HG03103 (cell line): ENCODE results near the gene ZBTB20.
"Not testable (repeated sequence)": the region's sequence is repeated elsewhere in the genome, so short reads cannot be mapped to it uniquely, and the experiment has no call there.

ENCODE experiments used
- ATAC-seq: cut with Tn5 transposase; IDR thresholded peaks from one replicate; pipeline ENCODE4 v1.9.1; 2021; ENCODE audit warnings: low read depth; ENCODE audit not compliant: unreplicated experiment

ZBTB20 gene

DNA sequence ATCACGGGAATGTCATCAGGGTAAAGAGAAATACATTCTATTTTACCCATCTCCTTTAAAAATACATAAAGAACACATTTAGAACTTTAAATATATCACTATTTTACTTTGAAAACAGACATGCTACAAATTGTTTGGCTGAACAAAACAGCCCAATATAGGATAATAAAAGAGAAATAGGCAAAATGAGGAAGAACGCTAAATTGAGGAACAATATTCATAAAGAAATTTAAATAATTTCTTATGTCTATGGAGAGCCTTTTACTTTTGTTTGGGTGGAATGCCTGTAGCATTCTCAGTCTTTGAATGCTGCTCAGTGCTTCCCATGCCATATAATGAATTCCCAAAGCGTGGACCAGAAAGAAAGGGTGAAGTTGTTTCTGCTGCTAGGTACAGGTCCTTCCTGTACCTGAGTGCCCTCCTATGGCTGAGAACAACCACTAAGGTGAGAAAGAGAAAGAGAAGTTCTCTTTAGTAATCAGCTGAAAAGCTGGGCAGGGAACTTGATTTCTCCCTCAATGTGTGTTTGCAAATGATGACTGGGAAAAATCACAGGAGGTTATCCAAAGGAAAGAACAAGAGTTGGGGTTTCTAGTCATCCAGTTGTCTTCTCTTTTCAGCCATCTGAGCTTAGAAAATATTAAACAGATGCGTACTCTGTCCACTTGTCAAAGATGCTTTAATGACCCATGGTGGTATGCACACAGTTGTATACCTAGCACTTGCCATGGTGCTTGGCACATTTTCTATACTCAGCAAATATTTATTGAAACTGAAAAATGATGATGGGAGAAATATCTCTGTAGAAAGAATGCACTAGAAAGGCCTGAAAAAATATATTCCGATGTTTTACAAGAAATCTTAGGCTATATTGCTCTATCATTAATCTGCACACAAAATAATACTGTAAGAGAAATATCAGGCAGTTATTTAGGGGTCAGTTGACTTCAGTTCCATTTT is 448.7 kb downstream of the ZBTB20 start:
- ATAC-seq, result no peak

DNA sequence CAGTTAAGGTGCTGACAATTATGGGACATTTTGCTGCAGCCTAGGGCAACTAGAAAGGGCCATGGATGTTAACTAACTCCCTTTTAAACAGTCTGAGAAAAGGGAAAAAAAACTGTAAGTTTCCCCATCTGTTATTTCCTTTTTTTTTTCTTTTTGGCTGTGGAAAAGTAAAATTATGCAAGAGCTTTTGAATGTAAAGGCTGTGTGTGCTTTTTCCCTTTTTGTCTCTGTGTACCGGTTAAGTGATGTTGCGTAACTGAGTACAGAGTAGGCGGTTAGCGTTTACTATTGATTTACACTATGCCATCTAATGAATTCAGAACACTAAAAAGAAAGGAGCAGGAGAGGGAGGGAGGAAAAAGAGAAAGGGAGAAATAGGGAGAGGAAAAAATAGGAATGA is 449.7 kb downstream of the ZBTB20 start:
- no peak for ATAC-seq

DNA sequence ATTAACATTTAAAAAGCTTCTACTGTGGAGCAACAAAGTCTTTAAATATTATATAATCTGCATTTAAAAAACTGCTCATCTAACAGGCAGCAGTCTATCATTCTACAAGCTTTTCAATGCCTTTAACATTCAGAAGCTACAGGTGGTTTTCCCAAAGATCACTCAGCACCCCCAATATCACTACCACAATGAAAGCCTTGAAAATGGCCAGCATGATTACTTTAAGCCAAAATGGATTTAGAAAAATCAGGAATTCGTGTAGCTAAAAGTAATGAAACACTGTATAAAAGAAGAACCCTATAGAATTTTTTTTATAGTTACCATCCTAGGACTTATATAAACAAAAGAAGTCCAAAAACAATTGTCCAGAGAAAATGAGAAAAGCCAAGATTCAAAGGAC is 452.8 kb downstream of the ZBTB20 start:
- ATAC-seq, result no peak

DNA sequence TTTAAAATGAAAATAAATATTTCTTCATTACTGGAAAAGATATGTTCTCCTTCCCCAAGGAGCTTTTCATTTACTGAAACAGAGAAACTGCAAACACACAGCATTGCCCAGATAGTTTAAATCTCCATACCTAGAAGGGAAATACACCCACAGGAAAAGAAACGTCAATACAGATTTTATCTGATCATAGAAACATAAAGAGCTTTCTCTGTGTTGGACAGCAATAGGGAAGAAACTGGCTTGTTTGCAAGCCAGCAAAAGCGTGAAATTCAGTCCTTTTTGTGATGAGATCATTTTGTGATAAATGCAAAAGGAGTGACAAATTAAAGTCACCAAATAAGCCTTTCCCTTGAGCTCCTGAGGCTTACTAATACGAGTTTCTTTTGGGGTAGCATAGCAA is 455.2 kb downstream of the ZBTB20 start:
- no peak for ATAC-seq

DNA sequence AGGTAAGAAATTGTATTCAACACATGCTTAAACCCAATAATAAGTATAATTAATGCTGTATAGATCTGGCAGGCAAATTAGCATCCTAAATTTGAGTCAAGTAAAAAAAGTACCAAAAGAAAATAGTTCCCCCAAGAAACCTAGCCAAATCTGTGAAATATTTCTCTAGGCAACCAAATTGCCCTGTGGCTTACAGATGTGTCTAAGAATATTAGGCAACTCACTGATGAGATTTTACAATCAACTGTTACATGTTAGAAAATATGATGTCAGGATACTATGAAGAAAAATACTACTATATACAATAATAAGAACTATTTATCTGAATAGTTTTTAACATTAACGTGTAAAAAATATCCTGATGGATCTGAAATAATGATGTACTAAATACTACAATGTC is 456.2 kb downstream of the ZBTB20 start:
- no peak for ATAC-seq

DNA sequence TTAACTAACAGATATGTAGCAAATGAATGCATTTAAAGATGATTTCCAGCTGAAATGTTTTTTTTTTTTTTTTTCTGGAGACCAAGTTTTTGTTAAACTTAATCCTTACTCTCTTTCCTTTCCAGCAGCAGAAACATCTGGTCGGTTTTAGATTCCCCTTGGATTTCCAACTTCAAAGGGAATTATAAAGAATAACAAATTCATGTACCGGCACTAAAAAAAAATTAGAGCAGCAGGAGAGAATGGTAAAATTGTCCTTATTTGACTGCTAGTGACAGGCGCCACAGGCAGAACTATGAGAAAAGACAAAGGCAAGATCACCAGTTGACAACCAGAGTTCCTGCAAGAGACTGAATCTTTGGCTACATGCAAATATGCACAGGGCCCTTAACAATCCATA is 459.9 kb downstream of the ZBTB20 start:
- no peak for ATAC-seq

DNA sequence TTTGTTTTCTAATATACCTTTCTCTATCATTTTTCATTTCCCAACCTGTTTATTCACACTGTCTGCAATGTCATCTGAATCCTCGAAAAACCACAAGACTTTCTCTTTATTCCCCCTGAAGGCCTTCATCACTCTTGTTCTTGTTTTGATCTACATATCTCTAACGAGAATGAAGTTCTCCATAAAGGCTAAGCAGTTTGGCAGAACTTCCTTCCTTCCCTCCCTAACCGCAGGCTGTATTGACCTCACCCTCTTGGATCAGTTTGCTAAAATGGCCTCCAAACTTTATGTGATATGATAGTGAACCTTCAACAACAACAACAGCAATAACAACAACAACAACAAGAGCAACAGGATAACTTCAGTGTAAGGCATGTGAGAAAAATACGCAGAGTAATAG is 460.5 kb downstream of the ZBTB20 start:
- no peak for ATAC-seq

DNA sequence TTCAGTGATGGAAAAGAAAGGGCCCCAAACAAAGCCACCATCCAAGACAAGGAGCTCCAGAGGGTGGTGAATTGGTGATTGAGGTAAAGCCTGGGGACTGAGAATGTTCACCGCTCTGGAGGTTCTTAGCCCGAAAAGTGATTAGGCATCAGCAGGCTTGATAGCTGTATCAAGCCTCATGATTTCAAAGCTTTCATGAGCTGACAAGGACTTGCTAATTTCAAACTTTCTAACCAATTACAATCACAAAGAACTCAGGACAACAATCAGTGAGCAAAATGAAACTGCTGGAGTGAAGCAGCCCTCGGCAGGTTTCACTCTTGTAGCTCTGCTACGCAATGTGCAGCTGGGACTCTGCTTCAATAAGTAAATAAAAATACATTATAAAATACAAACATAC is 461.9 kb downstream of the ZBTB20 start:
- no peak for ATAC-seq

DNA sequence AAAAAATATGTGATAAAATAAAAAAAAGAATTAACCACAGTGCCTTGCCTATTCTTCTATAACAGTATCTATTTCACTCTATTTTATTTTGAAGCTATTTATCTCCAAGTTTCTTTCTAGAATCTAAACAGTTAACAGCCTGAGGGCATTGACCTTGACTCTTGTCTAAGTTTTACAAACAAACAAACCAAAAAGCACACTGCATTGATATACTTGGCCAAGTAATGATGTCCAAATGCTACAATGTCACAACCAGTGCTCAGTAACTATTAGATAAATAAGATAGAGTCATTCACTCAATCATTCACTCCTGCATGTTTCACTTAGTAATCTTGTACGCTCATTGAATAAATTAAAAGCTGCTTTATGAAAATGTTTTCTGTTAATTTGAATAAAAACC is 466.8 kb downstream of the ZBTB20 start:
- ATAC-seq, result no peak

DNA sequence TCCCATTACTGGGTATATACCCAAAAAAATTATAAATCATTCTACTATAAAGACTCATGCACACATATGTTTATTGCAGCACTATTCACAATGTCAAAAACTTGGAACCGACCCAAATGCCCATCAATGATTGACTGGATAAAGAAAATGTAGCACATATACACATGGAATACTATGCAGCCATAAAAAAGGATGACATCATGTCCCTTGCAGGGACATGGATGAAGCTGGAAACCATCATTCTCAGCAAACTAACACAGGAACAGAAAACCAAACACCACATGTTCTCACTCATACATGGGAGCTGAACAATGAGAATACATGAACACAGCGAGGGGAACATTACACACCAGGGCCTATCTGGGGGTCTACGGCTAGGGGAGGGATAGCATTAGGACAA is 467.3 kb downstream of the ZBTB20 start:
- not testable (repeated sequence) for ATAC-seq

DNA sequence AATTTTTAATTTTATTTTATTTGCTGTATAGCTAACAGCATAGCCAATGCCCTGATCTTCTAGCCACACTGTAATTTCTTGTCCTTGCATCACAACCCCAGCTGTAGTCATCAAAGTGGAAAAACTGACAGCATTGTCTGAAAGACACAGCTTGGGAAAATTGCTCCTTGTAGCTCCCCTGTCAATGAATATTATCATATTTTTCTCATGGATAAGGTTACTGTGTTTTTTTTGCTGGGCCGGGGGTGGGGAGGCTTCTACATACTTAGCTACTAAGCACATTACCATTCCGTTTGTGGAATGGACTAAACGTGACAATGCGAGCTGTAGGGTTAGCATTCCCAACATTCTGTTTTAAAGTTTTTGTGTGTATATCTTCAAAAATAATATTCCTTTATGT is 472.0 kb downstream of the ZBTB20 start:
- ATAC-seq, result no peak

DNA sequence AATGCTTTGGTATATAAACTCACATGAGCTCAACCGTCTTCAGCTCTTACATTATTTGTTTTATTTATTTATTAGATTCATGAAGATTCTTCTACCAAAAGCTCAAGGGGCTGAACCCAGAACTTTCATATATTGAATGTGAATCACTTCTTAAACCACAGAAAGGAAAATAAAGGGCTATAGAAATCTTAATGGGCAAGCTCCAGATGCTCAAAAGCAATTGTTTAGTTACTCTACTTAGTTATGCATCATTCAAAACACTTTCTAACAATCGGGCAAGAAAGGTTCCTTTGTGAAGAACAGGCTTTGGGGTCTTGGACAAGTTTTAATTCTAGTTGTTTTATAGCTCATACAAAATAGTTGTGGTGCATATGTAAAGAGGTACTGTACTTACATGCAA is 473.1 kb downstream of the ZBTB20 start:
- ATAC-seq, result no peak

DNA sequence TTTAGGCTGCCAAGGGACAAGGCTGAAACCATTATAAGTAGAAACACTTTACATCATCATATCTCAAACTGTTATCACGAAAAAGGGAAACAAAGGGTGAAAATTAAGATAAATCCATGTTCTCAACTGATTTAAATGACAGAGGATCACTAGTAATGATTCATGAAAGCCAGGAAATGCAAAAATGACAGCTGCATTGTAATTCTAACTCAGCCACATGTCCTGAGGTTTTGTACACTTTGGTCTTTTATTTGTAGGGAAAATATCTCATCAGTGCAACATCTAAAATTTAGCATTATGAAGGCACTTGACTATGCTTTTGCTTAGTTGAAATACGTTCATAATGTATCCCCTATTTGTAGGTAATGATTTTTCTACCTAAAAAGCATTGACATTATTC is 473.6 kb downstream of the ZBTB20 start:
- ATAC-seq, result no peak

DNA sequence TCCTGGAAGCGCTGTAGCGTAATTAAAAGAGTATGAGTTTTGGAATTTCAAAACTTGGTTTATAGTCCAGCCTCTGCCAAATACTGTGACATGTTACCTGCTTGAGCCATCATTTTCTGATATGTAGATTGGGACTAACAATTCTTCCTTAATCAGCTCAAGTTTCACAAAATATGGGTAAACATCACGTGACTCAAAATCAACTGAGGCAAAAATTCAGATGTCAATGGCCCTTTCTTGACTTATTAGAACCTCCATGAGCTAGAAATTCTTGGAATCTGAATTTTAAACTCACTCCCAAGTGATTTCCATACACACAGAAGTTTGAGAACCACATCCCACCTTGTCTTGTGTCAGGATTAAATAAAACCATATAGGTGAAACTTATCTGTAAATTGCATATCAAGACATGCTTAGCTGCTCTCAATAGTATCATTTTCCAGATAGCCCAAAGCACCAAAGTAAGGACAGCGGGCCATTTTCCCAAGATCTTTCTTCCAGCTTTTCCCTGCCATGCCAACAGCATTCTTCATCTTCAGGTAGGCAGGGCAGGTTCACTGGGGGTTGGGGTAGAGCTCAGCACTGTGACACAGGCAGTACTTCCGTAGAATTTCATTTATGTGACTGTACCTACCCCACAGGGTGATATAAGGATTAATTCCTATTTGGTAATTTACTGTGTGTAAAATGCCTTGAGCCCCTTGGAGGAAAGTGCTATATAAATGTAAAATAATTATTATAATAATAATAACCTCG is 474.2 kb downstream of the ZBTB20 start:
- ATAC-seq, result no peak

DNA sequence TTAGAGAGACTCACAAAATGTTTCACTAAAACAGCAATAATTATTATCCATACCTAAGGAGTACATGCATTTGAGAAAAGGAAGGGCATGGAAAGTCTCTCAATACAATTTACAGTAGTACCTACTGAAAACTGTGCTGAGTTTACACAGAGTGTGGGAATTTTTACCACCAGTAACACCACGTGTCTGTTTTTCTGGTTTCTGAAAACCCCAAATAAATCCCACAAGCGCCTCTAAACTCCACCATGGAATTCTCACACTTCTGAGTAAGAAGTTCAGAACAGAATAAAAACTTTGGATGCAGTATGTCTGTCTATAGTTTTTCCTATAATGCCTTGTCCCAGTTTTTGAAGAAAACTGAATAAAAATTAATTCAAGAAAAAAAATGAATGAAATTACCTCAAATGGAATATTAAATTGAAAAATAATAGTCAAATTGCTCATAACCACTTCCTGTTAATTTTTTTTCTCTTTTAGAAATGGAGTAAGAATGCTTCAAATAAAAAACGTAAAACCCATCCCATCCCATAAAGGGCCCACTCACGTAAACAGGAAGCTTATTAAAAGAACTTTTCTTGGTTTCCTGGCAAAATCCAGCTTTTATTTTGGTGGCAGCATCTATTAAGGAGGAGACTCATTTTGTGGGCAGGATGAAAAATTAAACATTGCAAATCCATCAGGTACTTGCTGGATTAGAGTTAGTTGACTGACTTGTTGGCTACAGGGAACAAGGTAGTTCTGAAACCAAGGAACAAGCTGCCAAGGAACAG is 475.2 kb downstream of the ZBTB20 start:
- no peak for ATAC-seq

DNA sequence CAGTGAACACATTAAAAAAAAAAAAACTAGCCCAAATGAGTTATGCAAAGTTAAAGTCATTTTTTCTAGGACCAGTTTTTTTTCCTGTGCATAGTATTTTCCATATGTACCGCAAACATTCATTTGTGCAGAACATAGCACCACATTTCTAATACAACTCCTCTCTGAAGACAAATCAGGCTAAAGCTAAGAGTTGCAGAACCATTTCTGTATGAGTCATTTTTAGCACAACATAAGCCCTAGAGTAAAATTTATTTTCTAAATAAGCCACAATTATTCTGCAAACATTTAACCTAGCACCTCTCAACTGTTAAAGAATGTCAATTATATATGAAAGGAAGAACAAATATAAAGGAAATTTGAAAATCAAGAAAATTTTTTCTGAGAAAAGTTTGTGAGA is 477.5 kb downstream of the ZBTB20 start:
- ATAC-seq, result no peak

DNA sequence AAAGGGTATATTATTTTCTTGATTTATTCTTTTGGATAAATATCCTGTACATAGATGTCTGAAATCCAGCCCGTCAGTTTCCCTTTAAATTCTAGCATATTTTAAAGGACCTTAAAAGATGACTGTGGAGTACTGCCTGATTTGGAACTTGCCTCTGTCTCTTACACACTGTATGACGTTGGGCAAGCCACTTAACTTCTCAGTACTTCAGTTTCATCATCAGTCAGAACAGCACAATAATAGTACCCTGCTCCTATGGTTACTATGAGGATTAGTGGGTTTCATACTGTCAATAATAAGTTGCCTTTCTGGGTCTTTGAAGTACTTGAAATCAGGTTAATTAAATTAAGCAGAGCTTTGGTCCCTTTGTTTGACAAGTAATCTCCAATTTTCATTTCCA is 479.0 kb downstream of the ZBTB20 start:
- ATAC-seq, result no peak

DNA sequence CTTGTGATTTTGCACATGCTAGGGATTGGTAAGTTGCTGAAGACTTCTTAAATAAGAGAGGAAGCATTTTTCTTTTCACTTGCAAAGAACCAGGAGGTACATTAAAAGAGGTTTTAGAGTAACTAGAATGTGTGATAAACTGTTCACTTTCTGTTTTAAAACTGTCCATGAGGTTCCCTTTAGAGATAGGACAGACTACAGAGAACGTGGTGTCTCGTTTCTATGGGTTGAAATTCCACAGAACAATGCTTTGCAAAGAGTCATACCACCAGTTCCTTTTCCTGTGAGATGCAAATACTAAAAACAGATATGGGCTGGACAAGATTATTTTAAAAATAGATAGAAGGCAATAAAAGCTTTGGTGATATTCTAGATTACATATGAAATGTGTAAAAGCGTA is 480.5 kb downstream of the ZBTB20 start:
- ATAC-seq, result no peak

DNA sequence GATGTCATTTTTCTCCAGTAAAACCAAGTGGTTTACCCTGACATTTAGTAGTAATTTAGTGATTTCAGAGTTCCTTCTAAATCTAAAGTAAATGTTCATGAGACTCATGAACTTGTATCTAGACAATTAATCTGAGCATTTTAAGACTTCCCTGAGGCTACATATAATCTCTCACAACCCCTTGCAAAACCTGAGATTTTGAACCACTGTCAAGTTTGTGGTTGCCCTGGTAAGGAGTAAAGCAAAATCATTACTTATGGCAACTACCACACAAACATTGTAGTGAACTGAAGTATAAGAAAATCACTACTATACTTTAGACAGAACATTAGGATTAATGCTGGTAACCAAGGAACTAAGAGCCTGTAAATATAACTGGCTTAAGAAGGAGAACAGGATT is 483.1 kb downstream of the ZBTB20 start:
- no peak for ATAC-seq

DNA sequence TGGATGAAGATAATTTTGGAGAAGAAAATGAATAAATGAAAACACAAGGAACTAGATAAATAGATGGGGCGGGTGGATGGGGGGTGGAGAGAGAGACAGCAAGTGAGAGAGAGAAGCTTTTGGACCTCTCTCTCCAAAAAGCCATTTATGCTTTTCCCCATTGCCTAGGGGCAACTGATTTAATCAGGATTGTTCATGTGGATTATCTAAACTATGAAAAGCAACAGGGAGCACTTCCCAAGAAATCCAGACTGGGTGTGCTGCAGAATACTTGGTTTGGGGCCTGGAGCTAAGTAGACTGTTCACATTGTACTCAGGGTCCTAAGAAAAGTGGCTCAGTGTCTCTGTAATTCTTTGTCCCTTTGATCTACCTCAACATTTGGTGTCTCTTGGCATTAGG is 486.3 kb downstream of the ZBTB20 start:
- no peak for ATAC-seq

DNA sequence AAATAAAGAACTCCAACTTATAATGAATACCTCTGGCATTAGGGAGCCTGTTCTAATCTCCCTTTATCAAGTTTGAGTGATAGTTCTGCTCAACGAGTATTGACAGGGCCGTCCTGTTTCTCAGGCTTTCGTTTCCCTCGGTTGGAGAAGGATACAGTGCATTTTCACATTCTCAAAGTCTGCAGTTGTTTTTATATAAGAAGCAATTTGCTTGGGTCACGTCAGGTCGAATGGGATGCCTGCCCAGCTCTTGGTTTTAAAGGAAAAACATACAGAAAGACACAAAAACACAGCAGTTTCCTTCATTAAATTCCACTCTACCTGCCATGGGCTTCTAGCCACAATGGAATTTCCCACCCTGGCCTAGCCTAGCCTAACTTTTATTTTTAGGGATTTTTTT is 487.0 kb downstream of the ZBTB20 start:
- no peak for ATAC-seq
